Endodermal cell (in vitro differentiated cells): ENCODE data around the gene EPHA6. TPM values are rescaled to one million over a fixed set of nuclear protein-coding genes. Genes with fewer than 3 reads are reported as not detected.
"Not testable (repeated sequence)": the region's sequence is repeated elsewhere in the genome, so short reads cannot be mapped to it uniquely, and the experiment has no call there.

Experiments
- DNase-seq: peaks from one replicate; pipeline ENCODE4 v3.0.0-alpha.2; 2017
- H3K27ac ChIP-seq: 2 replicates; pipeline ENCODE4 v1.5.1; 2013; ENCODE audit warnings: mild to moderate bottlenecking, low read depth, low read length, moderate library complexity
- H3K27me3 ChIP-seq: 2 replicates; pipeline ENCODE4 v1.6.1; 2013; ENCODE audit warnings: mild to moderate bottlenecking, low read length, moderate library complexity; ENCODE audit not compliant: insufficient read depth, control insufficient read depth, poor library complexity, severe bottlenecking
- H3K36me3 ChIP-seq: 2 replicates; pipeline ENCODE4 v1.7.0; 2013; ENCODE audit warnings: mild to moderate bottlenecking, low read length, moderate library complexity; ENCODE audit not compliant: control insufficient read depth, insufficient read depth
- H3K4me1 ChIP-seq: one replicate; pipeline ENCODE4 v1.7.0; 2013; ENCODE audit warnings: low read length; ENCODE audit not compliant: control insufficient read depth, insufficient read depth
- H3K4me3 ChIP-seq: 2 replicates; pipeline ENCODE4 v1.5.1; 2013; ENCODE audit warnings: mild to moderate bottlenecking, low read length, moderate library complexity
- H3K9ac ChIP-seq: 2 replicates; pipeline ENCODE4 v1.6.1; 2013; ENCODE audit warnings: mild to moderate bottlenecking, low read length, moderate library complexity; ENCODE audit not compliant: poor library complexity, severe bottlenecking; ENCODE audit errors: extremely low read depth
- H3K9me3 ChIP-seq: 2 replicates; pipeline ENCODE4 v1.6.1; 2013; ENCODE audit warnings: mild to moderate bottlenecking, low read length, moderate library complexity; ENCODE audit not compliant: control insufficient read depth
- H3K27ac Mint-ChIP-seq: 2 replicates; pipeline ENCODE4 v1.8.0; 2020; ENCODE audit warnings: mixed read lengths
- H3K27me3 Mint-ChIP-seq: 2 replicates; pipeline ENCODE4 v1.8.0; 2021; ENCODE audit warnings: mild to moderate bottlenecking, mixed read lengths; ENCODE audit not compliant: insufficient read depth
- H3K36me3 Mint-ChIP-seq: 2 replicates; pipeline ENCODE4 v1.8.0; 2020; ENCODE audit warnings: low read depth, mixed read lengths
- H3K4me1 Mint-ChIP-seq: 2 replicates; pipeline ENCODE4 v1.8.0; 2020; ENCODE audit warnings: mixed read lengths
- H3K4me3 Mint-ChIP-seq: 2 replicates; pipeline ENCODE4 v1.8.0; 2020; ENCODE audit warnings: mild to moderate bottlenecking, moderate library complexity, mixed read lengths
- H3K9me3 Mint-ChIP-seq: 2 replicates; pipeline ENCODE4 v1.8.0; 2020; ENCODE audit warnings: mild to moderate bottlenecking, mixed read lengths
- CTCF ChIP-seq: fragments of 200-600 bp; sonication (generic); conservative IDR thresholded peaks from 2 replicates; pipeline ENCODE4 v1.5.0; 2021; ENCODE audit warnings: antibody characterized with exemption, mild to moderate bottlenecking
- WGBS, 2 experiments: methylation state at CpG; one replicate each; pipeline versions ENCODE4 v1.1.5 to v1.1.7; 2013; ENCODE audit warnings: missing lambda C conversion rate in 2 of 2, mixed read lengths in 1 of 2; ENCODE audit not compliant: insufficient coverage in 1 of 2, insufficient read length in 1 of 2; 5-methylcytosine and 5-hydroxymethylcytosine counted together
- total RNA-seq, 2 donors: library from RNA; stranded (reverse); fragmentation: NEBNext Ultra II Directional in 1 of 2; extraction: Animal tissue kit (Norgen Biotek cat#: 25700) in 1 of 2; gene quantifications; 2 replicates in 1 of 2; 3 replicates in 1 of 2; pipeline ENCODE4 v1.2.1, GENCODE V29; 2021

Gene EPHA6
- total RNA-seq, 2 donors from 2014 or later: 4.6 to 12.2 TPM

- no peak for DNase-seq
- no peaks in the 10 kb centered on the region for H3K27me3 Mint-ChIP-seq
- H3K27ac ChIP-seq: no peak overlapping the region
- H3K9me3 ChIP-seq: no peaks in the 10 kb centered on the region
- no peaks in the 10 kb centered on the region for H3K4me1 ChIP-seq
- H3K27ac Mint-ChIP-seq: no peak overlapping the region
- TF ChIP-seq CTCF: no peak
- H3K36me3 ChIP-seq: no peaks in the 10 kb centered on the region
- 96% methylated on average over 2 of the region's 2 CpGs; no CpG with 5 or more reads in 1 of the 2 experiments for WGBS, 2 experiments
- no peaks in the 10 kb centered on the region for H3K36me3 Mint-ChIP-seq
- H3K27me3 ChIP-seq: no peaks in the 10 kb centered on the region
- H3K9me3 Mint-ChIP-seq: no peaks in the 10 kb centered on the region
- H3K4me1 Mint-ChIP-seq: no peaks in the 10 kb centered on the region
- H3K4me3 Mint-ChIP-seq: no peak overlapping the region
- H3K9ac ChIP-seq: no peak overlapping the region
- no peak overlapping the region for H3K4me3 ChIP-seq
These were observed 101.1 kb downstream of the EPHA6 start for GRCh38 chr3:96915445-96915844.

GRCh38 chr3:96931119-96931862 is 116.9 kb downstream of the EPHA6 start:
- H3K4me3 ChIP-seq: no peak overlapping the region
- Mint-ChIP-seq H3K36me3 (peaks cover 3% of the 10 kb centered on the region), H3K27ac (no peak overlapping the region), H3K4me3 (no peak overlapping the region), H3K9me3 (peaks cover 26% of the 10 kb centered on the region), H3K27me3 (no peaks in the 10 kb centered on the region), H3K4me1 (no peaks in the 10 kb centered on the region)
- H3K4me1 ChIP-seq: no peaks in the 10 kb centered on the region
- TF ChIP-seq CTCF: no peak
- H3K27me3 ChIP-seq: no peaks in the 10 kb centered on the region
- 97% methylated on average over 3 of the region's 3 CpGs; no CpG with 5 or more reads in 1 of the 2 experiments for WGBS, 2 experiments
- H3K36me3 ChIP-seq: no peaks in the 10 kb centered on the region
- no peak for DNase-seq
- peaks cover 19% of the 10 kb centered on the region for H3K9me3 ChIP-seq
- H3K27ac ChIP-seq: no peak overlapping the region
- no peak overlapping the region for H3K9ac ChIP-seq

- not testable (repeated sequence) for H3K36me3 Mint-ChIP-seq, H3K4me3 Mint-ChIP-seq, H3K4me1 ChIP-seq, H3K27ac Mint-ChIP-seq, H3K27ac ChIP-seq, H3K4me3 ChIP-seq, H3K36me3 ChIP-seq, H3K9me3 ChIP-seq, H3K4me1 Mint-ChIP-seq, H3K9ac ChIP-seq, H3K27me3 ChIP-seq, H3K27me3 Mint-ChIP-seq
- H3K9me3 Mint-ChIP-seq: peaks cover 28% of the 10 kb centered on the region
- WGBS, 2 experiments: 87% methylated on average over 7 of the region's 7 CpGs; no CpG with 5 or more reads in 1 of the 2 experiments
- DNase-seq: peak; percentile 58
These were observed 127.7 kb downstream of the EPHA6 start for GRCh38 chr3:96942131-96942530.
